GM19455 (cell line): ENCODE data around the gene PRDM9.
"Not testable (repeated sequence)": the region's sequence is repeated elsewhere in the genome, so short reads cannot be mapped to it uniquely, and the experiment has no call there.

Source experiments
- ATAC-seq: cut with Tn5 transposase; IDR thresholded peaks from one replicate; pipeline ENCODE4 v1.9.1; 2021; ENCODE audit not compliant: unreplicated experiment

Gene PRDM9

GRCh38 chr5:23527216-23527920 lies 20.0 kb downstream of the PRDM9 start:
- not testable (repeated sequence) for ATAC-seq

- no peak for ATAC-seq
These were observed 21.3 kb downstream of the PRDM9 start for GRCh38 chr5:23528677-23529076.

- ATAC-seq: no peak
These were observed 23.2 kb downstream of the PRDM9 start for GRCh38 chr5:23530571-23530970.

GRCh38 chr5:23571059-23571458 lies 63.6 kb downstream of the PRDM9 start:
- ATAC-seq: no peak
